ENCODE data around the gene FAM171A2.

The FAM171A2 gene

DNA sequence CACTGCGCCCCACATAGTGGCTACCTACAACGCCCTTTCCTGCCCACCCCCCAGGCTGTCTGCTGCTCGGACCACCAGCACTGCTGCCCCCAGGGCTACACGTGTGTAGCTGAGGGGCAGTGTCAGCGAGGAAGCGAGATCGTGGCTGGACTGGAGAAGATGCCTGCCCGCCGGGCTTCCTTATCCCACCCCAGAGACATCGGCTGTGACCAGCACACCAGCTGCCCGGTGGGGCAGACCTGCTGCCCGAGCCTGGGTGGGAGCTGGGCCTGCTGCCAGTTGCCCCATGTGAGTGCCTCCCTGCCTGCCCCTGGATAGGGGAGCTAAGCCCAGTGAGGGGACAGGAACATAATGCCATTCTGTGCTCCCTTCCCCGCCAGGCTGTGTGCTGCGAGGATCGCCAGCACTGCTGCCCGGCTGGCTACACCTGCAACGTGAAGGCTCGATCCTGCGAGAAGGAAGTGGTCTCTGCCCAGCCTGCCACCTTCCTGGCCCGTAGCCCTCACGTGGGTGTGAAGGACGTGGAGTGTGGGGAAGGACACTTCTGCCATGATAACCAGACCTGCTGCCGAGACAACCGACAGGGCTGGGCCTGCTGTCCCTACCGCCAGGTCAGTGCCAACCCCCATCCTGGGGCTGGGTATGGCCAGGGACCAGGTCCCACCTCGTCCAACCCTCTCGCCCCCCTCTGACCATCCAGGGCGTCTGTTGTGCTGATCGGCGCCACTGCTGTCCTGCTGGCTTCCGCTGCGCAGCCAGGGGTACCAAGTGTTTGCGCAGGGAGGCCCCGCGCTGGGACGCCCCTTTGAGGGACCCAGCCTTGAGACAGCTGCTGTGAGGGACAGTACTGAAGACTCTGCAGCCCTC is 11.5 kb downstream of the FAM171A2 start:
- H4K8ac ChIP-seq (ENCODE audit: low read depth, low read length): no peak overlapping the region
- peaks cover 45 to 47% of the 10 kb centered on the region in 2 experiments for H3K36me3 ChIP-seq (ENCODE audit: control insufficient read depth in 1 of 2, insufficient read depth in 2 of 2, low read length in 2 of 2)
- no peak overlapping the region for H4K91ac ChIP-seq (ENCODE audit: low read depth, low read length)
- no peak overlapping the region for H2BK120ac ChIP-seq (ENCODE audit: insufficient read depth, low read length, poor library complexity)
- no peak overlapping the region for H3K14ac ChIP-seq (ENCODE audit: low read length)
- no peak overlapping the region for H2AK5ac ChIP-seq (ENCODE audit: low read length)
- H2BK12ac ChIP-seq (ENCODE audit: low read length): no peak overlapping the region
- no peaks in the 10 kb centered on the region for H3K79me2 ChIP-seq (ENCODE audit: control insufficient read depth, insufficient read depth, low read length, poor library complexity)
- peaks cover 0 to 5% of the 10 kb centered on the region in 2 experiments for H3K4me1 ChIP-seq (ENCODE audit: control insufficient read depth in 1 of 2, insufficient read depth in 2 of 2, low read length in 2 of 2)
- no peak overlapping the region for H2BK5ac ChIP-seq (ENCODE audit: low read depth, low read length, poor library complexity)
- no peak overlapping the region for H3K18ac ChIP-seq (ENCODE audit: low read length)
- no peak overlapping the region for H4K12ac ChIP-seq (ENCODE audit: low read depth, low read length)
- no peak overlapping the region for H3K4me2 ChIP-seq (ENCODE audit: low read length)
- no peak overlapping the region for H3K4ac ChIP-seq (ENCODE audit: low read depth, low read length)
- H2AFZ ChIP-seq (ENCODE audit: insufficient read depth, low read length, poor library complexity): no peak overlapping the region
- DNase-seq: no peak
- no peaks in the 10 kb centered on the region for H3K9me3 ChIP-seq (ENCODE audit: insufficient read depth, low read depth, low read length)
- no peaks in the 10 kb centered on the region for H3K79me1 ChIP-seq (ENCODE audit: low read length)
- no peaks in the 10 kb centered on the region for H3K27me3 ChIP-seq (ENCODE audit: insufficient read depth, low read length)
- no peak overlapping the region for H3K27ac ChIP-seq (ENCODE audit: low read depth, low read length)
- H3K9ac ChIP-seq (ENCODE audit: low read length): no peak overlapping the region
- no peak overlapping the region for H3K23ac ChIP-seq (ENCODE audit: low read length)
- peak overlapping the region; percentile 6 for H3K4me3 ChIP-seq (ENCODE audit: low read depth, low read length)
- no CpG with 5 or more reads among the region's 36 CpGs for WGBS (ENCODE audit: extremely low coverage, insufficient coverage, insufficient read length)

GRCh38 chr17:44351464-44351863 is 12.2 kb downstream of the FAM171A2 start:
- Histone ChIP-seq H2BK12ac (ENCODE audit: low read length) (no peak overlapping the region), H2AK5ac (ENCODE audit: low read length) (no peak overlapping the region), H3K79me1 (ENCODE audit: low read length) (no peaks in the 10 kb centered on the region), H3K4me2 (ENCODE audit: low read length) (no peak overlapping the region), H3K27ac (ENCODE audit: low read depth, low read length) (no peak overlapping the region), H3K27me3 (ENCODE audit: insufficient read depth, low read length) (no peaks in the 10 kb centered on the region), H4K91ac (ENCODE audit: low read depth, low read length) (no peak overlapping the region), H3K18ac (ENCODE audit: low read length) (no peak overlapping the region), H3K9me3 (ENCODE audit: insufficient read depth, low read depth, low read length) (no peaks in the 10 kb centered on the region), H2BK5ac (ENCODE audit: low read depth, low read length, poor library complexity) (no peak overlapping the region), H4K8ac (ENCODE audit: low read depth, low read length) (no peak overlapping the region), H3K79me2 (ENCODE audit: control insufficient read depth, insufficient read depth, low read length, poor library complexity) (no peaks in the 10 kb centered on the region), H3K36me3 (ENCODE audit: control insufficient read depth in 1 of 2, insufficient read depth in 2 of 2, low read length in 2 of 2) (peaks cover 45 to 46% of the 10 kb centered on the region in 2 experiments), H2BK120ac (ENCODE audit: insufficient read depth, low read length, poor library complexity) (no peak overlapping the region), H2AFZ (ENCODE audit: insufficient read depth, low read length, poor library complexity) (no peak overlapping the region), H3K4ac (ENCODE audit: low read depth, low read length) (no peak overlapping the region), H3K23ac (ENCODE audit: low read length) (no peak overlapping the region), H3K4me3 (ENCODE audit: low read depth, low read length) (no peak overlapping the region), H3K9ac (ENCODE audit: low read length) (no peak overlapping the region), H4K12ac (ENCODE audit: low read depth, low read length) (no peak overlapping the region), H3K4me1 (ENCODE audit: control insufficient read depth in 1 of 2, insufficient read depth in 2 of 2, low read length in 2 of 2) (peaks cover 0 to 5% of the 10 kb centered on the region in 2 experiments), H3K14ac (ENCODE audit: low read length) (no peak overlapping the region)
- no CpG with 5 or more reads among the region's 8 CpGs for WGBS (ENCODE audit: extremely low coverage, insufficient coverage, insufficient read length)
- no peak for DNase-seq

GRCh38 chr17:44350733-44351226 is 12.9 kb downstream of the FAM171A2 start:
- Histone ChIP-seq H2BK12ac (ENCODE audit: low read length) (no peak overlapping the region), H3K4me1 (ENCODE audit: control insufficient read depth in 1 of 2, insufficient read depth in 2 of 2, low read length in 2 of 2) (peaks cover 2 to 8% of the 10 kb centered on the region in 2 experiments), H3K79me1 (ENCODE audit: low read length) (no peaks in the 10 kb centered on the region), H2AK5ac (ENCODE audit: low read length) (no peak overlapping the region), H3K23ac (ENCODE audit: low read length) (no peak overlapping the region), H4K12ac (ENCODE audit: low read depth, low read length) (no peak overlapping the region), H3K27me3 (ENCODE audit: insufficient read depth, low read length) (no peaks in the 10 kb centered on the region), H3K14ac (ENCODE audit: low read length) (no peak overlapping the region), H3K9me3 (ENCODE audit: insufficient read depth, low read depth, low read length) (no peaks in the 10 kb centered on the region), H3K4me2 (ENCODE audit: low read length) (no peak overlapping the region), H3K9ac (ENCODE audit: low read length) (no peak overlapping the region), H4K8ac (ENCODE audit: low read depth, low read length) (no peak overlapping the region), H3K4ac (ENCODE audit: low read depth, low read length) (no peak overlapping the region), H2AFZ (ENCODE audit: insufficient read depth, low read length, poor library complexity) (no peak overlapping the region), H3K36me3 (ENCODE audit: control insufficient read depth in 1 of 2, insufficient read depth in 2 of 2, low read length in 2 of 2) (peaks cover 40 to 45% of the 10 kb centered on the region in 2 experiments), H4K91ac (ENCODE audit: low read depth, low read length) (no peak overlapping the region), H3K79me2 (ENCODE audit: control insufficient read depth, insufficient read depth, low read length, poor library complexity) (no peaks in the 10 kb centered on the region), H3K27ac (ENCODE audit: low read depth, low read length) (no peak overlapping the region), H2BK120ac (ENCODE audit: insufficient read depth, low read length, poor library complexity) (no peak overlapping the region), H3K18ac (ENCODE audit: low read length) (no peak overlapping the region), H3K4me3 (ENCODE audit: low read depth, low read length) (no peak overlapping the region), H2BK5ac (ENCODE audit: low read depth, low read length, poor library complexity) (no peak overlapping the region)
- DNase-seq: peak; percentile 62 to 80
- WGBS (ENCODE audit: extremely low coverage, insufficient coverage, insufficient read length): no CpG with 5 or more reads among the region's 6 CpGs

DNA sequence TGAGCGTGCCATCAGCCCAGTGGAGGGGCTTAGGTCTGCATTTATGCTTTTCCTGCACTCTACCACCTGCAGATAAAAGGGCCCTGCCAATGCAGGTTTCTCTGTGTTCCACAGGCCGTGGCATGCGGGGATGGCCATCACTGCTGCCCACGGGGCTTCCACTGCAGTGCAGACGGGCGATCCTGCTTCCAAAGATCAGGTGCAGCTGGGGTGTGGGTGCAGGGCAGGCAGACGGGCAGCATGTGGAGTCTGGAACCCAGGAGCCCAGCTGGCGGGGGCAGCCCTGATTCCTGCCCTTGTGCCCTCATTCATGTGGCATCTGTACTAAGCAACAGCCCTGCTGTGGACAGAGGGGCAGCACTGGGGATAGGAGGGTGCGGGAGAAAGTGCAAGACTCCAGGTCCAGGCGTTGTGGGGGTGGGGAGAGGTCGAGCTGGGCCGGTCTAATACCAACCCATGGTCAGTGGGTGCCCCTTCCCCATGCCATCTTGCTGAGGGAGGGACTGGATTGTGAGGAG is 14.0 kb downstream of the FAM171A2 start:
- Histone ChIP-seq H2BK5ac (ENCODE audit: low read depth, low read length, poor library complexity) (no peak overlapping the region), H3K79me2 (ENCODE audit: control insufficient read depth, insufficient read depth, low read length, poor library complexity) (no peaks in the 10 kb centered on the region), H3K23ac (ENCODE audit: low read length) (no peak overlapping the region), H3K36me3 (ENCODE audit: control insufficient read depth in 1 of 2, insufficient read depth in 2 of 2, low read length in 2 of 2) (peaks cover 38 to 39% of the 10 kb centered on the region in 2 experiments), H3K4ac (ENCODE audit: low read depth, low read length) (no peak overlapping the region), H2AFZ (ENCODE audit: insufficient read depth, low read length, poor library complexity) (no peak overlapping the region), H3K4me3 (ENCODE audit: low read depth, low read length) (no peak overlapping the region), H3K27me3 (ENCODE audit: insufficient read depth, low read length) (no peaks in the 10 kb centered on the region), H3K18ac (ENCODE audit: low read length) (no peak overlapping the region), H4K91ac (ENCODE audit: low read depth, low read length) (no peak overlapping the region), H4K12ac (ENCODE audit: low read depth, low read length) (no peak overlapping the region), H4K8ac (ENCODE audit: low read depth, low read length) (no peak overlapping the region), H2AK5ac (ENCODE audit: low read length) (no peak overlapping the region), H2BK120ac (ENCODE audit: insufficient read depth, low read length, poor library complexity) (no peak overlapping the region), H3K9ac (ENCODE audit: low read length) (no peak overlapping the region), H2BK12ac (ENCODE audit: low read length) (no peak overlapping the region), H3K9me3 (ENCODE audit: insufficient read depth, low read depth, low read length) (no peaks in the 10 kb centered on the region), H3K27ac (ENCODE audit: low read depth, low read length) (no peak overlapping the region), H3K4me1 (ENCODE audit: control insufficient read depth in 1 of 2, insufficient read depth in 2 of 2, low read length in 2 of 2) (peaks cover 3 to 12% of the 10 kb centered on the region in 2 experiments), H3K79me1 (ENCODE audit: low read length) (peaks cover 3% of the 10 kb centered on the region), H3K4me2 (ENCODE audit: low read length) (no peak overlapping the region), H3K14ac (ENCODE audit: low read length) (no peak overlapping the region)
- DNase-seq: no peak
- no CpG with 5 or more reads among the region's 12 CpGs for WGBS (ENCODE audit: extremely low coverage, insufficient coverage, insufficient read length)
